CD4-positive, alpha-beta T cell treated with Interleukin-4 for 4 hours (primary cell): ENCODE results near the gene RPGRIP1.
"Not testable (repeated sequence)": the region's sequence is repeated elsewhere in the genome, so short reads cannot be mapped to it uniquely, and the experiment has no call there.

Source experiments
- DNase-seq: peaks from one replicate; pipeline ENCODE4 v3.0.0-alpha.2; 2020

The RPGRIP1 gene

DNA sequence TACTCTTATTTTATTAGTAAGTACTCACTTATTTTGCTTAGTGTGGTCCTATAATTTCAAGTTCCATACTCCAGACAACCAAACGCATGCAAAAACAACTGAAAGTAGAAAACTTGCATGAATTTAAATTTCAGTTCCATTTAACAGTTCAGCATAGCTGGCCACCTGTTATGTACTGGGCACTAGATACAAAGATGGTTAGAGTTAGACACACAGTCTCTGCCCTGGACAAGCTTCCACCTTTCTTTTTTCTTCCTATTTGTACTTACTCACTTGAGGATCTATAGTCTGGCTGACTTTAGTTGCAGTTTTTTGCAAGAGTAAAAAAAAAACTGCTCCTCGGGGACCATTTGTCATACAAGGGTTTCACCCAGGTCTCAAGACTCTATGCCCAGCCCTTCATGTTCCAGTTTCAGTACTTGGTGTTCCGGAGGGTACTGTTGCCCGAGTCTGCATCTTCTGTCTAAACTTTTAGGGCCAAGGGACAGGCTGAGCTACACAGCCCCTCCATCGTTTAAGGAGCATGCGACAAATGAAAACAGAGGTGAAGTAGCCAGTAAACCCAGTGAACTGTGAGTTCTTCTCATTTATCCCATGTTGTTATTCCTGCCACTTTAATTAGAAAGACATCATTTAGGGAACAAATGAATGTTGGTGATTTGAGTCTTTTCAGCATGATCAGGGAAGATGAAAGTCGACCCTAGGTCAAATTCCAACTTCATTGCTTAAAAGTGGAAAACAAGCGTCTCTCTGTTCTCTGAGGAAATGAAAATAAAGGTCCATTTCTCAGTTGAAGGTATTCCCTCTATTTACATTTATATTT lies 22.3 kb downstream of the RPGRIP1 start:
- DNase-seq, result no peak

- DNase-seq, result not testable (repeated sequence)
Measured at GRCh38 chr14:21302836-21303140, 22.9 kb downstream of the RPGRIP1 start.

GRCh38 chr14:21307637-21308036 lies 27.8 kb downstream of the RPGRIP1 start:
- DNase-seq, result no peak

DNA sequence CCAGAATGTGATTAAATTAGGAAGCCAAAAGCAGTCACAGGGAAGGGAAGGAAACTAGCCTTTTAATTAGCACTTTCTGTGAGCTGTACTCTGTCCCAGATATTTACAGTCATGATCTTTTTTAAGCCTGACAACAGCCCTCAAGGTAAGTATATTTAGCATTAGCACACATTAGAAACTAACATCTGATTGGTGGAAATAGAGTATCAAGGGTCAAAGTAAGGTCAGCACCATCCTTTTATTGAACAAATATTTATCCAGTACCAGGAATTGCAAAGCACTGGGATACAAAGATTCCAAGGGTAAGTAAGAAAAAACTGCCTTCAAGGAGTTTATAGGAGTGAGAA lies 28.2 kb downstream of the RPGRIP1 start:
- no peak for DNase-seq

- peak; percentile 87 for DNase-seq
Measured at GRCh38 chr14:21308479-21309237, 28.8 kb downstream of the RPGRIP1 start.

GRCh38 chr14:21309238-21309636 lies 29.4 kb downstream of the RPGRIP1 start:
- no peak for DNase-seq

- DNase-seq, result no peak
Measured at GRCh38 chr14:21309956-21310355, 30.1 kb downstream of the RPGRIP1 start.

DNA sequence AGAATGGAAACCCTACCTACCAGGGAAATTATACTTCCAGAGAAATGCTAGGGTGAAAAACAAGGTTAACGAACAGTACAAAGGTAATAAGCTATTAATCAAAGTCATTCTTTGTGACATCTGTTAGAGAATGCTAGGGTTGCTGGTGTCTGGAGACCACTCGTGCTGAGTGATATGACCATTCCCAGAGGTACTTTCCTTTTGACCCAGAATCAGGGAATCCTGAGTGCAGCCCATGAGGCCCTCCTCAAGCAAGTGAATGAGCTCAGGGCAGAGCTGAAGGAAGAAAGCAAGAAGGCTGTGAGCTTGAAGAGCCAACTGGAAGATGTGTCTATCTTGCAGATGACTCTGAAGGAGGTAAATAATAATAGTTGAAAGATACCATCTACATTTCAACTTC lies 31.7 kb downstream of the RPGRIP1 start:
- DNase-seq, result no peak

- DNase-seq, result no peak
Measured at GRCh38 chr14:21313512-21313911, 33.6 kb downstream of the RPGRIP1 start.

- no peak for DNase-seq
Measured at GRCh38 chr14:21317398-21317797, 37.5 kb downstream of the RPGRIP1 start.

- no peak for DNase-seq
Measured at GRCh38 chr14:21320913-21321312, 41.0 kb downstream of the RPGRIP1 start.

DNA sequence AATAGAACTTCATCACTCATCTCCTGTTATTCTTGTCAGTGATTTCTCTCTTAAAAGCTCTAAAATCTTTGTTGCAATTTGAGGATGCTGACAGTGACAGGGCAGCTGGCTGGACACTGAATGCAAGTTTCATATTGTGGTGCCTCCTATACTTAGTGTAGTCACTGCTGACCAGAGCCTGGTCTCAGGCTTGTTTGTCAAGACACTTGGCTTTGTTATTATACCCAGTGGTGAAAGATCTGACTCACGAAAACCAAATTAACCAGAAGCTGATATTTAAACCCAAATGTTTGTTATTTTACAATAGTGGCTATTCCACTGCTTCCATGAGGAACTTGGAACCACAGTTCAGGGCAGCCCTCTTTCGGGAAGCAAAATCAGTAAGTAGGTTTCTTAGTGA lies 42.8 kb downstream of the RPGRIP1 start:
- DNase-seq, result no peak

DNA sequence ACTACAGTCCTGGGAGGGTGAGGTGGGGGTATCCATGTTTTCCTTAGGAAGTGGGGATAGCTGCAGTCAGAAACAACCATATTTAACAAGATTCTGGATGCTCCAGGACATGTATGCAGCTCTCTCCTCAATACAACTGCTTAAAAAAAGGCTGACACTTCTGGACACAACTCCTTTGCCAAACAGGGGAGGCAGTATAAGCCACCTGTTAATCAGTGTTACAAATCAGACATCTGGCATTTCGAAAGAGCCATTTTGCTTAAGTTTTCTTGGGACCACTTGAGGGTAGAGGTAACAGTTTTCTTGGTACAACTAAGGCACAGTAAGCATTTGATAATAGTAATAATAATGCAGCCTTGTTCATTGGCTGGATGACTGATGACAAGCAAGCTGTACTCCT lies 47.1 kb downstream of the RPGRIP1 start:
- DNase-seq, result no peak
